ENCODE results near the gene RNF13.

- TF ChIP-seq CTCF (IDR thresholded peaks at IDR 0.05) (no peak), POLR2A (IDR thresholded peaks at IDR 0.05) (no peak), POLR2AphosphoS5 (IDR thresholded peaks at IDR 0.05; ENCODE audit: insufficient read depth in 1 of 2, low read depth in 1 of 2) (no peak)
Observed at GRCh38 chr3:149833241-149833640, 20.2 kb downstream of the RNF13 start.

Measured in vagina (tissue), 2 donors.